ENCODE results near the gene GLT8D2. TPM values are rescaled to one million over a fixed set of nuclear protein-coding genes. Genes with fewer than 3 reads are reported as not detected.

GLT8D2 gene
- total and polyA plus RNA-seq, 2 donors (not counting 3 experiments of a cell fraction or from before 2014, with no cell fraction given), result 1.7 to 2.6 TPM

GRCh38 chr12:103958621-103959020, 91.4 kb downstream of the GLT8D2 start:
- no TSS peak for BruUV-seq (replicated peaks)
- Histone ChIP-seq H3K79me2 (ENCODE audit: control insufficient read depth, insufficient read depth, low read length) (peaks cover 21% of the 10 kb centered on the region), H3K36me3 (ENCODE audit: control insufficient read depth in 2 of 2, extremely low read depth in 1 of 2, insufficient read depth in 2 of 2, low read length in 2 of 2) (no peaks in the 10 kb centered on the region), H3K9ac (replicated peaks; ENCODE audit: extremely low read depth, insufficient read depth, low read length) (no peak overlapping the region), H3K27ac (ENCODE audit: insufficient read depth, low read depth, low read length) (no peak overlapping the region), H3K4me2 (ENCODE audit: insufficient read depth, low read length) (no peak overlapping the region), H3K9me3 (replicated peaks; ENCODE audit: control insufficient read depth, insufficient read depth, low read length) (no peaks in the 10 kb centered on the region), H3K27me3 (ENCODE audit: control insufficient read depth in 2 of 2, insufficient read depth in 2 of 2, low read length in 2 of 2) (no peaks in the 10 kb centered on the region), H3K4me3 (replicated peaks in 1 of 3; ENCODE audit: insufficient read depth in 1 of 3, low read depth in 1 of 3, low read length in 3 of 3) (no peak overlapping the region), H3K9me1 (replicated peaks; ENCODE audit: control insufficient read depth, extremely low read depth, insufficient read depth, low read length) (no peaks in the 10 kb centered on the region), H4K20me1 (replicated peaks; ENCODE audit: control insufficient read depth, extremely low read depth, insufficient read depth, low read length) (no peaks in the 10 kb centered on the region), H3K4me1 (ENCODE audit: control insufficient read depth, extremely low read depth, insufficient read depth, low read length) (peaks cover 9% of the 10 kb centered on the region), H2AFZ (ENCODE audit: low read depth, low read length) (no peak overlapping the region)
- intact Hi-C loops (cut with micrococcal nuclease), result no loop called here
- no peak for FAIRE-seq
- ChIA-PET POLR2A (no interaction called here), CTCF (no interaction called here)
- no peak for DNase-seq (ENCODE audit: low read depth, low spot score)
- dilution Hi-C loops (cut with MboI; ENCODE audit: extremely low pct_ligation_motif_present, low sequenced_read_pairs), result no loop called here
- no peak for TF ChIP-seq MAX (IDR thresholded peaks at IDR 0.05; ENCODE audit: insufficient read depth, insufficient read length)
- no peak for TF ChIP-seq EZH2 (IDR thresholded peaks at IDR 0.05; ENCODE audit: borderline replicate concordance, low read depth, low read length, severe bottlenecking)
- no peak for TF ChIP-seq POLR2AphosphoS5 (IDR thresholded peaks at IDR 0.05; ENCODE audit: insufficient read depth, low read depth, low read length)
- no peak for TF ChIP-seq POLR2A (IDR thresholded peaks at IDR 0.05; ENCODE audit: low read depth, low read length)

- Histone ChIP-seq H3K4me3 (replicated peaks in 1 of 3; ENCODE audit: insufficient read depth in 1 of 3, low read depth in 1 of 3, low read length in 3 of 3) (no peak overlapping the region), H3K9me3 (replicated peaks; ENCODE audit: control insufficient read depth, insufficient read depth, low read length) (no peaks in the 10 kb centered on the region), H3K36me3 (ENCODE audit: control insufficient read depth in 2 of 2, extremely low read depth in 1 of 2, insufficient read depth in 2 of 2, low read length in 2 of 2) (peaks cover 2 to 4% of the 10 kb centered on the region in 2 experiments), H3K27me3 (ENCODE audit: control insufficient read depth in 2 of 2, insufficient read depth in 2 of 2, low read length in 2 of 2) (no peaks in the 10 kb centered on the region), H4K20me1 (replicated peaks; ENCODE audit: control insufficient read depth, extremely low read depth, insufficient read depth, low read length) (no peaks in the 10 kb centered on the region), H3K79me2 (ENCODE audit: control insufficient read depth, insufficient read depth, low read length) (peaks cover 23% of the 10 kb centered on the region), H3K9ac (replicated peaks; ENCODE audit: extremely low read depth, insufficient read depth, low read length) (peak overlapping the region; percentile 40), H3K4me2 (ENCODE audit: insufficient read depth, low read length) (no peak overlapping the region), H2AFZ (ENCODE audit: low read depth, low read length) (no peak overlapping the region), H3K4me1 (ENCODE audit: control insufficient read depth, extremely low read depth, insufficient read depth, low read length) (peaks cover 9% of the 10 kb centered on the region), H3K9me1 (replicated peaks; ENCODE audit: control insufficient read depth, extremely low read depth, insufficient read depth, low read length) (no peaks in the 10 kb centered on the region), H3K27ac (ENCODE audit: insufficient read depth, low read depth, low read length) (no peak overlapping the region)
- POLR2A ChIA-PET, result no interaction called here
- no peak for TF ChIP-seq POLR2A (IDR thresholded peaks at IDR 0.05; ENCODE audit: low read depth, low read length)
- no peak for TF ChIP-seq EZH2 (IDR thresholded peaks at IDR 0.05; ENCODE audit: borderline replicate concordance, low read depth, low read length, severe bottlenecking)
- TF ChIP-seq JUN (IDR thresholded peaks at IDR 0.05; ENCODE audit: borderline replicate concordance, insufficient read depth, insufficient read length, low read depth), result no peak
- no peak for TF ChIP-seq MYC (IDR thresholded peaks at IDR 0.05; ENCODE audit: low read depth, low read length)
- TF ChIP-seq FOS (IDR thresholded peaks at IDR 0.05; ENCODE audit: borderline replicate concordance, insufficient read depth, low read length), result no peak
- no peak for TF ChIP-seq POLR2AphosphoS5 (IDR thresholded peaks at IDR 0.05; ENCODE audit: insufficient read depth, low read depth, low read length)
- TF ChIP-seq MAX (IDR thresholded peaks at IDR 0.05; ENCODE audit: insufficient read depth, insufficient read length), result no peak
- TF ChIP-seq GATA2 (IDR thresholded peaks at IDR 0.05; ENCODE audit: insufficient read depth, insufficient read length, low read depth, low read length), result no peak
- TF ChIP-seq CTCF (IDR thresholded peaks at IDR 0.05; ENCODE audit: extremely low read depth in 1 of 2, insufficient read depth in 1 of 2, low read depth in 1 of 2, low read length in 2 of 2), result no peak
- FAIRE-seq (no peak), DNase-seq (ENCODE audit: low read depth, low spot score) (no peak)
- BruUV-seq (replicated peaks), result no TSS peak
- intact Hi-C loops (cut with micrococcal nuclease) (loop anchor here (1.0 to 2.0 kb wide), 4 partner anchors 7 to 151 kb away; partner anchors contain the start of genes HCFC2, HSP90B1 and TDG), dilution Hi-C loops (cut with MboI; ENCODE audit: extremely low pct_ligation_motif_present, low sequenced_read_pairs) (no loop called here)
- CTCF ChIA-PET, result interaction anchor here (0.6 kb wide), 1 partner anchor 151 kb away, joined by 3 read pairs; no protein-coding TSS in a partner anchor
Measured at GRCh38 chr12:103957865-103958388, 92.1 kb downstream of the GLT8D2 start.

Measured in endothelial cell of umbilical vein (primary cell).